ENCODE data around the gene PLS3. TPM values are rescaled to one million over a fixed set of nuclear protein-coding genes. Genes with fewer than 3 reads are reported as not detected.

Gene PLS3

GRCh38 chrX:115697806-115698205 lies 136.8 kb downstream of the PLS3 start:
- no peak overlapping the region for H2BK12ac ChIP-seq (ENCODE audit: low read length)
- no peak overlapping the region for H2AK5ac ChIP-seq (ENCODE audit: low read depth, low read length)
- H3K9ac ChIP-seq (ENCODE audit: low read depth, low read length, poor library complexity): no peak overlapping the region
- no peak overlapping the region for H3K4me3 ChIP-seq (ENCODE audit: low read length in 2 of 2)
- no peak overlapping the region for H3K18ac ChIP-seq (ENCODE audit: low read length)
- no peak overlapping the region for H2BK5ac ChIP-seq (ENCODE audit: low read length)
- H3K27ac ChIP-seq (replicated peaks; ENCODE audit: low read length): no peak overlapping the region
- no peak overlapping the region for H4K91ac ChIP-seq (ENCODE audit: low read depth, low read length, poor library complexity)
- H3K36me3 ChIP-seq (replicated peaks in 1 of 2; ENCODE audit: control insufficient read depth in 2 of 2, insufficient read depth in 2 of 2, low read length in 2 of 2): no peaks in the 10 kb centered on the region
- H3K23ac ChIP-seq (ENCODE audit: low read depth, low read length, poor library complexity): no peak overlapping the region
- no peak overlapping the region for H2BK120ac ChIP-seq (ENCODE audit: low read depth, low read length)
- no peak overlapping the region for H4K8ac ChIP-seq (ENCODE audit: low read depth, low read length)
- no peaks in the 10 kb centered on the region for H3K4me1 ChIP-seq (ENCODE audit: control insufficient read depth in 2 of 2, insufficient read depth in 1 of 2, low read depth in 1 of 2, low read length in 2 of 2)
- H3K79me1 ChIP-seq (ENCODE audit: low read depth, low read length): no peaks in the 10 kb centered on the region
- no peak overlapping the region for H3K4me2 ChIP-seq (ENCODE audit: insufficient read depth, low read length, poor library complexity, severe bottlenecking)
- no CpG with 5 or more reads among the region's 2 CpGs for WGBS, 2 donors (ENCODE audit: extremely low coverage in 2 of 2, insufficient read length in 2 of 2, insufficient replicate concordance in 1 of 2)
- no peak overlapping the region for H3K14ac ChIP-seq (ENCODE audit: low read length)
- DNase-seq (ENCODE audit: low spot score): no peak
- no peak overlapping the region for H3K4ac ChIP-seq (ENCODE audit: low read length)
- H3K9me3 ChIP-seq (replicated peaks in 1 of 2; ENCODE audit: control insufficient read depth in 2 of 2, insufficient read depth in 1 of 2, low read depth in 1 of 2, low read length in 2 of 2): no peaks in the 10 kb centered on the region
- H2BK15ac ChIP-seq (ENCODE audit: low read length): no peak overlapping the region
- H2AFZ ChIP-seq (ENCODE audit: low read length): no peak overlapping the region
- peaks cover 0 to 21% (median 0%) of the 10 kb centered on the region in 3 experiments for H3K27me3 ChIP-seq (ENCODE audit: control insufficient read depth in 3 of 3, insufficient read depth in 3 of 3, low read depth in 1 of 3, low read length in 3 of 3)

Small RNA genes within 50 kb of the gene (small RNA-seq; reads per million reads assigned to genes)
- gene RF00264 (ENCODE audit: insufficient read depth): not detected
